Effector memory CD4-positive, alpha-beta T cell (primary cell): ENCODE results near the gene PRAC1.

Experiments used
- DNase-seq, 3 donors: peaks; one replicate each; pipeline ENCODE4 v3.0.0-alpha.2; 2020
- H3K27ac ChIP-seq: 2 replicates; pipeline ENCODE4 v1.7.0; 2013; ENCODE audit warnings: mild to moderate bottlenecking, low read length, moderate library complexity; ENCODE audit not compliant: insufficient read depth, poor library complexity, severe bottlenecking
- H3K27me3 ChIP-seq: replicated peaks from 2 replicates; pipeline ENCODE4 v1.7.0; 2013; ENCODE audit warnings: mild to moderate bottlenecking, low read length; ENCODE audit not compliant: insufficient read depth, control insufficient read depth, poor library complexity, severe bottlenecking
- H3K36me3 ChIP-seq: 2 replicates; pipeline ENCODE4 v1.7.0; 2013; ENCODE audit warnings: mild to moderate bottlenecking, low read length, moderate library complexity; ENCODE audit not compliant: control insufficient read depth, insufficient read depth
- H3K4me1 ChIP-seq: 2 replicates; pipeline ENCODE4 v1.7.0; 2013; ENCODE audit warnings: low read length, mild to moderate bottlenecking; ENCODE audit not compliant: control insufficient read depth, insufficient read depth, poor library complexity, severe bottlenecking
- H3K4me3 ChIP-seq: 2 replicates; pipeline ENCODE4 v1.7.0; 2013; ENCODE audit warnings: low read length, low read depth, mild to moderate bottlenecking; ENCODE audit not compliant: insufficient read depth, poor library complexity, severe bottlenecking
- H3K9me3 ChIP-seq: 2 replicates; pipeline ENCODE4 v1.7.0; 2013; ENCODE audit warnings: mild to moderate bottlenecking, low read length, moderate library complexity; ENCODE audit not compliant: control insufficient read depth

The PRAC1 gene

DNA sequence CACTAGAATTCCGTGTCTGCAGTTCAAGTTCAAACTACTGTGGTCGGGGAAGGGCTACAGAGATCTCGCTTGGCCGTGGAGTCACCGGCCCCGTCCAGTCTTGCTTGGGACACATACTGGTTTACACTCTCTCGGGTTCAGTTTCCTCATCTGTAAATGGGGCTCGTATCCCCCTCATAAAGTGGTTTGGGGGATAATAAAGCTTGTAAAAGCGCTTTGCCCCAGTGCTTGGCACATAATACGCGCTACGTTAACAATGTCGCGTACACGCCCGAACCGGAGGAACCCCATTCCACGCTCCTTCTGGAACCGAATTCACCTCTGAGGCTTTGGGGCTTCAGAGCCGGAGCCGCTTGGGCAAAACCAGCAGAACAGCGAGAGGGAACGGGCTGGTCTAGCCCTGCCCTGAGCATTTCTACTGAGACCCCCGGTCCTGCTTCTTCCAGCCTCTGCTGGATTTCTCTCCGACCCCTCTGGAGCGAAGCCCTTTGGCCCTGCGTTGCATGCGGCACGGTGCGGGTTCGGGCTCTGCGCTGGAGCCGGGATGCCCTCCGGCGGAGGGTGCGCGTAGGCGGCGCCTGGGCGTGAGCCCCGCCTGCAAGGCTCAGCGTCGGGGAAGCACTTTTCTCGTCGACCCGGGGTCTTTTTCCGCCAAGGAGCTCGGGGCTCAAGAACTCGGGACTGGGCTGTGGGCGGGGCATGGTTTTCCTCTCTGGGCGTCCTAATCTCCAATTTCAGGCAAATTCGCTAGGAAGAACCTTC is 32.4 kb upstream of the PRAC1 start:
- Histone ChIP-seq H3K36me3 (no peaks in the 10 kb centered on the region), H3K9me3 (no peaks in the 10 kb centered on the region), H3K27me3 (peaks cover 64% of the 10 kb centered on the region), H3K27ac (no peak overlapping the region), H3K4me1 (peaks cover 12% of the 10 kb centered on the region), H3K4me3 (no peak overlapping the region)
- DNase-seq = no peak

DNA sequence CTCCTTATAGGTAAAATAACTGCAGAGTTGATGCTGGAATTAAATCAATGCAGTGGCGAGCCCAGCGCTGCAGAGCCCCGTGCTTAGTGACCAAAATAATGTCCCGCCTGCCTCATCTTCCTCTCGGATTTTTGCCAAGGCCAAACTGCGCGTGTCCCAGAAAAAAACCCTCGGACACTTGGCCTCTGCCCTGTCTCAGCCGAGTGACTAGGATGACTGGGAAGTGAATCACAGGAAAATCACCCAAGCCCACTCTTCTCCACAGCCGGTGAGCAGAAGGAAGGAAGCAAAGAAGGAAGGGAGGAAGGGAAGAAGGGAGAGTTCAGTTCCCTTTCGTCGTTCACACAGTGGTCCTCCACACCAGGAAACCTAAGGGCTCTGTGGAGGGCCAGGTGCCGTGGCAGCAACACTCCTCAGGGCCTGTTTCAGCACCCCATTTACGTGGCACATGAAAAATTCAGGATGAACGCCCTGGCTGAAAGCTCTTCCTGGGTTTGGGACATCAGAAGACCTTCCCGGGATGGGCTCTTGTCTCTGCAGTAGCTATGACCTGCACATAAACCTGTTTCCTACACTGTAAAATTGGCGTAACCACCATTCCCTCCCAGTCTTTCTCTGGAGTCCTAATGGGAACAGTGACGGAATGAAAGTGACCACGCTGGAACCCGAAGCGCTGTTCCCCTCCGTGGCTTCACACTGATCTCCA is 31.6 kb upstream of the PRAC1 start:
- Histone ChIP-seq H3K36me3 (no peaks in the 10 kb centered on the region), H3K27ac (no peak overlapping the region), H3K4me3 (no peak overlapping the region), H3K4me1 (peaks cover 12% of the 10 kb centered on the region), H3K9me3 (no peaks in the 10 kb centered on the region), H3K27me3 (peaks cover 71% of the 10 kb centered on the region)
- DNase-seq = no peak

DNA sequence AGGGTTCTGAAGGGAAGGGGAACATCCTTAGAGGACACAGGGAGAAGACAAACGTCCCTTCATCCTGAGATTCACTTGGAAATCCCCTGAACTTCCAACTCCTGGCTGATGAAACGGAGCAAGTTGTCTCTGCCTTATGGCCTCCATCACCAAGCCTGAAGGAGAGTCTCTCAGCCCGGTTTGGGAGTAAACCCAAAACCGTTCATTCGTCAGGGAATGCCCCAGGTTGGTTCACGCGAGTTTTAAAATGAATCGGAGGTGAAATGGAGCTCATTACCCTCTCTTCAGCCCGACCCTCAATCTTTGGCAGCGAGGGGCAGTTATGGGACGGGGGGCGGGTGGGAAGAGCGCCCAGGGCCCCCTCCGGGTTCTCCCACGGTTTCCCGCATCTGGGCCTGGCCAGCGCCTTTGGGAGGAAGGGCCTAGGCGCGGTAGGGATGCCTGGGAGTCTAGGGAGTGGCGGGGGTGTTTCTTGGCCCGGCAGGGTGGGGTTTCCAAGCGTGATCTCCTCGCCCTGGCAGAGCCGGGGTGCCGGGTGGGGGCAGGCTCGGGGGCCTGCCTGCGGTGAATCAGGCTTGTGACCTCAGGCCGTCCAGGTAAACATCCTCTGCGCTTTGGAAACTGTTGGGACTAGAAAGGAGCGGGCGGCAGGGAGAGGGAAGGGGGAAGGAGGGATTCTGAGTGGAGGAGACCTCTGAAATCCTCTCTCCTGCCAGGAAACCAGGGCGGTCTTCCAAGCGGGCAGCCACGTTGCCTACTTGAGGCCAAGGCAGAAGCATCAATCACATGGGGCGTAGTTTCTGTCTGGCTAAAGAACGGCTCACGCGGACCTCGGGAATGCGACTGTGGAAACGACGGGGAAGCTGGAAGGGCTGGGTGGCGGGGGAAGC is 30.3 kb upstream of the PRAC1 start:
- H3K4me1 ChIP-seq = peaks cover 12% of the 10 kb centered on the region
- no peaks in the 10 kb centered on the region for H3K36me3 ChIP-seq
- H3K27me3 ChIP-seq = peaks cover 84% of the 10 kb centered on the region
- H3K4me3 ChIP-seq = no peak overlapping the region
- no peak for DNase-seq
- H3K27ac ChIP-seq = no peak overlapping the region
- H3K9me3 ChIP-seq = no peaks in the 10 kb centered on the region

DNA sequence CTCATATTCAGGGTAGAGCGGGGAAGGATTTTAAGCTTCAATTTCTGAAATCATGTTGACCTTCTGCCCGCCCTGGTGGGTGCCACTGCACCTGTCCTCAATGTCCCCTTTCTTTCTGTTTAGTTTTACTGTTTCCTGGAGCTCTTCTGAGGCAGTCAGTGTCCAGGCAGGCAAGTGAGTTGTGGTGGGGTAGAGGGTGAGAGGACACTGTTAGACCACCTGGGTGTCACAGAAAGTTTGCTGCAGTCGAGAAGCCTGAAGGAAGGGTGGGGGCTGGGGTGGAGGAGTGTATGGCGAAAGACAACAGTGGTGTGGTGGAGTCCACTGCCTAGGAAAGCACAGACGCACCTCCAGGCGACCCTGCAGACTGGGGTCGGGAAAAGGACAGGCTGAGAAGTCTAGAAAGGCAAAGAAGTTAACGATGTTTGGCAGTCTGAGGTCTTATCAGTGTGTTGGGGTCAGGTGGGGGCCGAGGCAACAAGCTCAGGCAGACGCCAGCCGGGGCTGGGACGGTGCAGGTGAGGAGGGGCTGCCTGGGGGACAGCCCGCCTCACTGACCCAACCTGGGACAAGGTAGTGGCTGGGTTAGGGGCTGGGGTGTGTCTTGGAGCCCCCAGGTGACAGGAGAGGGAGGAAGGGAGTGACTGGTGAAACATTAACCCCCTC is 29.5 kb upstream of the PRAC1 start:
- peaks cover 87% of the 10 kb centered on the region for H3K27me3 ChIP-seq
- H3K4me3 ChIP-seq = no peak overlapping the region
- H3K4me1 ChIP-seq = peaks cover 14% of the 10 kb centered on the region
- no peaks in the 10 kb centered on the region for H3K36me3 ChIP-seq
- no peaks in the 10 kb centered on the region for H3K9me3 ChIP-seq
- DNase-seq = no peak
- no peak overlapping the region for H3K27ac ChIP-seq

DNA sequence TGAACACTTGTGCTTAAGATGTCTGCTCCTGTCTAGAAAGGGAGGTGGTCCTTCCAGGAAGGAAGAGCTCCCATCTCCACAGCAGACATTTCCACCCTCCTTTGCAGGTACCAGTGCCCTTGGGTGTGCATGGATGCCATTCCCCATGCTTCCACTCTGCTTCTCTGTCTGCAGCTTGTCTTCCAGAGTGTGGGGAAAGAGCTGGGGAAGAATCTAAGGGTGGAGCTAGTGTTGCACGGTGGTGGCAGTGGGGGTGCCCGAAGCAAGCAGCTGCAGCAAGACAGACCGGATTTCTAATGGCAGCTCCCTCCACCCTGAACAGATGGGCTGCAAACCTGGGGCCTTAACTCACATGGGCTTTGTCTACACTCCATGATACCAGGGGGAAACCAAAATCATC is 28.9 kb upstream of the PRAC1 start:
- H3K4me3 ChIP-seq = no peak overlapping the region
- no peaks in the 10 kb centered on the region for H3K36me3 ChIP-seq
- DNase-seq = no peak
- H3K27me3 ChIP-seq = peaks cover 94% of the 10 kb centered on the region
- H3K27ac ChIP-seq = no peak overlapping the region
- H3K9me3 ChIP-seq = no peaks in the 10 kb centered on the region
- peaks cover 17% of the 10 kb centered on the region for H3K4me1 ChIP-seq

DNA sequence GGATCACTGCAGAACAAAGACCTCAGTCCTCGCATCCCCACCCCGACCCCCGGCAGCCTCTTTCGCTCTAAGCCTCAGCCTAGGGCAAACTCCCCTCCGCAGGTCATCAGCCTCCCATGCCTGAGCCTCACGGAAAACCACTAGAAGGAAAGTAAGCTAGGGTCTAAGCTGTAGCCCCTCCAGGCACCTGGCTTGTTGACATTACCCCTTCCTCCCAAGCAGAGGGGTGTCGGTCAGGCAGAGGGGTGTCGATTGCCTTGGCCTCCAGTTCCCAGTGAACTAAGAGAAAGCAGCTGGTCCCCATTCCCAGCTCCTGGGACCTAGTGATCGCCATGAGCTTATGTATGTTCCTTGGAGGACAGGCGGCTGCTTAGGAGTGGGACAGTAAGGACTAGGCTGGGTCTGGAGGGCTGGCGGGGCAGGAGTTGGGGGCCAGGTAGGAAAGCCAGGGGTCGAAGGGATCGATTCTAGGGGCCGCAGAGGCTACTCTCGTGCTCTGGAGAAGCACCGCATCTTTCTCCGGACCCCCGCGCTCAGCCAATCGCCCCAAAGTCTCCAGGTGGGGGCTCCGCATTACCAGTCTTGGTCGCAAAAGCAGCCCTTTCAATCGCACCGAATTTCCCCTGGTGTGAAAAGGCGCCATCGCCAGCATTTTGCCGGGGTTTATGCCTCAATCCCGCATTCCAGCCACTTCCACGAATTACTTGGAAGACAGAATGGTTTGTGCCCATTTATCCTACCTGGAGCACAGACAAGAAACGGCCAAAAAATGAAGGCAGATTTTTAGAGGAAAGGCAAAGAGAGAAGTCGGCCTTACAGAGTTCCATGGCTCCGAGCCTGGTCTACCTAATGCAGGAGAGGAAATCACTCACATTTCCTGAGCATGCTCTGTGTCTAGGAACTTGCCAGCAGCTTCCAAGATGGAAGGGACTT is 27.6 kb upstream of the PRAC1 start:
- Histone ChIP-seq H3K36me3 (no peaks in the 10 kb centered on the region), H3K4me1 (peaks cover 17% of the 10 kb centered on the region), H3K27me3 (peaks cover 99% of the 10 kb centered on the region), H3K27ac (no peak overlapping the region), H3K9me3 (no peaks in the 10 kb centered on the region), H3K4me3 (no peak overlapping the region)
- no peak for DNase-seq

DNA sequence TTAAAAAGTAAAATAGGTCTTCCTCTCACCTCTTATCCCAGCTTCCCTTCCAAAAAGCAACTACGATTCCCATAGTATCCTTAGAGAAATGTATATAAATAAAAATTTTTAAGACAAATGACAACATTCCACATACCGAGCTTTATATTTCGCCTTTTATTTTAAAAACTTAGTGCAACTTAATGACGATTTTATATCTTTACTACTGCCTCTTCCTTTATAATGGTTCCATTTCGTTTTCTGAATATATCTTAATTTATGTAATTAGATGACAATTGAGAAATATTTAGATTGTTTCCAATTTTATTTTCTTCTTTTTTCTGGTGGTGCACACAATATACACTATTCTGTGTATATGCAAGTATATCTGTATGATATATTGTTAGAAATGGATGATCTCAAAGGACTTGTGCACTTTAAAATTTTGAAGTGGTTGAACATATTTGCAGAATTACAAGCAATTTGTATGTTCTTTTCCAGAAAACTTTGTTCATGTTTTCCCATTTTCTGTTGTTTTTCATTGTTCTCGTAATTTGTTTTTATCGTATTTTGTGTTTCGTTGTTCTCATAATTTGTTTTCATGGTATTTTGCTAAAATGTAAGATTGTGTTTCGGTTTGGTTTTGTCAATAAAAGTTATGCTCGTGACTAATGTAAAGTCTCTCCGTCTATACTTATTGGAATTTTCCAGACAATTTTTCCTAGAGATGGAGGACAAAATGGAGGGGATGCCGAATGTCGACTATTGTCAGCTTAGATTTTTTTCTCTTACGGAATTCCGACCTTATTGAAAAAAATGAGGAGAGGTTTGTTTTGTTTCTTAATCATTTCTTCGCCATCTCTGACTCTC is 26.6 kb upstream of the PRAC1 start:
- Histone ChIP-seq H3K9me3 (no peaks in the 10 kb centered on the region), H3K4me1 (peaks cover 7% of the 10 kb centered on the region), H3K27ac (no peak overlapping the region), H3K4me3 (no peak overlapping the region), H3K36me3 (no peaks in the 10 kb centered on the region), H3K27me3 (peaks cover 92% of the 10 kb centered on the region)
- DNase-seq = no peak

DNA sequence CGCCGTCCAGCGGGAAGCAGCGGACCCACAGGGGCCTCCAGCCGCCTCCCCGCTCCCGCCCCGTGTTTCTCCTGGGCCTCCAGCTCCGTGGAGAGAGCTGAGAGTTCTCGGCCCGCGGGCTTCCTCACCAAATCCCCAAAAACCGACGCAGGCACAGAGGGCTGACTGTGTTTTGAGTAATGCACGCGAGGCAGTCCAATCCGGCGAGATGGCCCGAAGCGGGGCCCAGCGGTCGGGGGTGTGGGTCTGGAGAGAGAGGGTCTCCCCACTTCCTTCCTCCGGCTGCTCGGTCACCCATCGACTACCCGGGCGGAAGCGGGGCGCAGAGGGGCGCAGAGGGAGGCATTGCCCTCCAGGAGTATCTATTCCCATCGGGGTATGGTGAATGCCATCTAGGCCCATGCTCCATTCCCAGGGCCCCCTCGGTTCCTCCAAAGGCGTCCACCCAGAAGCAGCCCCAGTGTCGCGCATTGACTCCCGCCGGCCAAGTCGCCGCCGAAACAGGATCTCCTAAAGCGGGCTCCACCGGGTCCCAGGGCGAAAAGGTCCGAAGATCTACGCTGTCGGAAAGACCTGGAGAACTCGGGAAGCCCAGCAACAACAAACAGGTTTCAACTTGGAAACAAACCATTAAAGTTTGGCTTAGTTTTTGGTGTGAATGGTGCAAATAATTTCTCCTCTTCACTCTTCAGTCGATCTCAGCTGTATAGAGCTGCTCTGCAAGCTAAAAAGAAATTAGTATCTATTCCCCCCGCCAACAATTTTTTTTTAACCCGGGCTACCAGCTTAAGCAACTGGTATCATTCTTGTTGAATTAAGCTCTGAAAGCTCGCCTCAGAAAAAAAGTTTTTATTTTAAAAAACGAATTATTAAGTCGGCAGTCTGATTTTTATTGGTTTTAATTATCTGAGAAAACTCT is 25.4 kb upstream of the PRAC1 start:
- peaks cover 5% of the 10 kb centered on the region for H3K4me1 ChIP-seq
- no peak overlapping the region for H3K4me3 ChIP-seq
- no peak overlapping the region for H3K27ac ChIP-seq
- no peaks in the 10 kb centered on the region for H3K9me3 ChIP-seq
- H3K36me3 ChIP-seq = no peaks in the 10 kb centered on the region
- no peak for DNase-seq
- H3K27me3 ChIP-seq = peaks cover 88% of the 10 kb centered on the region
